SU-DHL-6 (cell line): ENCODE measurements around the gene KLK15.

Experiments used
- H2AFZ ChIP-seq: fragments of 200-600 bp; sonication (generic); 2 replicates; pipeline ENCODE4 v1.6.1; 2014; ENCODE audit warnings: low read depth, mild to moderate bottlenecking, moderate library complexity, mixed read lengths, antibody characterized with exemption, low read length; ENCODE audit not compliant: severe bottlenecking
- H3F3A ChIP-seq: fragments of 200-600 bp; shearing (Covaris generic); 2 replicates; pipeline ENCODE4 v1.6.0; 2016; ENCODE audit warnings: antibody characterized with exemption, mild to moderate bottlenecking; ENCODE audit not compliant: insufficient read depth
- H3K27ac ChIP-seq: fragments of 200-600 bp; sonication (generic); 2 replicates; pipeline ENCODE4 v1.5.1; 2016; ENCODE audit warnings: low read depth, mild to moderate bottlenecking, low read length, moderate library complexity, mixed read lengths
- H3K27me3 ChIP-seq: fragments of 200-600 bp; sonication (generic), shearing (Covaris generic); 2 replicates; pipeline ENCODE4 v1.6.0; 2014; ENCODE audit warnings: mild to moderate bottlenecking, low read length
- H3K36me3 ChIP-seq: fragments of 200-600 bp; sonication (generic); 2 replicates; pipeline ENCODE4 v1.6.1; 2014; ENCODE audit warnings: mild to moderate bottlenecking, low read length, mixed read lengths
- H3K4me2 ChIP-seq: fragments of 300-600, 200-600 bp; shearing (Covaris generic), sonication (generic); 2 replicates; pipeline ENCODE4 v1.6.0; 2014; ENCODE audit warnings: low read length, low read depth, mild to moderate bottlenecking; ENCODE audit not compliant: poor library complexity, severe bottlenecking
- H3K4me3 ChIP-seq: fragments of 200-600 bp; sonication (generic); 2 replicates; pipeline ENCODE4 v1.5.1; 2014; ENCODE audit warnings: antibody characterized with exemption, low read length, mild to moderate bottlenecking, mixed read lengths; ENCODE audit not compliant: insufficient read depth, poor library complexity, severe bottlenecking
- H3K79me2 ChIP-seq: fragments of 200-600 bp; sonication (generic); 2 replicates; pipeline ENCODE4 v1.6.1; 2014; ENCODE audit warnings: mild to moderate bottlenecking, low read length, moderate library complexity; ENCODE audit not compliant: insufficient read depth
- H3K9ac ChIP-seq: fragments of 200-600 bp; sonication (generic); 2 replicates; pipeline ENCODE4 v1.7.0; 2014; ENCODE audit warnings: mild to moderate bottlenecking, low read length
- H3K9me2 ChIP-seq: fragments of 200-600 bp; sonication (generic); replicated peaks from 2 replicates; pipeline ENCODE4 v1.6.1; 2014; ENCODE audit warnings: low read length; ENCODE audit not compliant: insufficient read depth
- H3K9me3 ChIP-seq: fragments of 200-600 bp; sonication (generic); 2 replicates; pipeline ENCODE4 v1.6.1; 2014; ENCODE audit warnings: low read length, mixed read lengths; ENCODE audit not compliant: insufficient read depth
- H4K20me1 ChIP-seq: fragments of 200-600 bp; sonication (generic); 2 replicates; pipeline ENCODE4 v1.6.1; 2014; ENCODE audit warnings: low read depth, mild to moderate bottlenecking, antibody characterized with exemption, low read length, moderate library complexity, mixed read lengths
- EZH2phosphoT487 ChIP-seq: fragments of 200-600 bp; sonication (generic), shearing (Covaris generic); conservative IDR thresholded peaks from 2 replicates; pipeline ENCODE4 v1.6.1; 2018; ENCODE audit warnings: mild to moderate bottlenecking, antibody characterized with exemption, low read length, moderate library complexity, mixed read lengths
- TF ChIP-seq, protein P1 (sequence below): fragments of 200-600 bp; sonication (generic); IDR thresholded peaks from one replicate; pipeline ENCODE4 v1.5.1; 2017; ENCODE audit warnings: antibody characterized with exemption, mild to moderate bottlenecking, low read length, moderate library complexity; ENCODE audit not compliant: insufficient read depth, poor library complexity, severe bottlenecking

KLK15 gene

DNA sequence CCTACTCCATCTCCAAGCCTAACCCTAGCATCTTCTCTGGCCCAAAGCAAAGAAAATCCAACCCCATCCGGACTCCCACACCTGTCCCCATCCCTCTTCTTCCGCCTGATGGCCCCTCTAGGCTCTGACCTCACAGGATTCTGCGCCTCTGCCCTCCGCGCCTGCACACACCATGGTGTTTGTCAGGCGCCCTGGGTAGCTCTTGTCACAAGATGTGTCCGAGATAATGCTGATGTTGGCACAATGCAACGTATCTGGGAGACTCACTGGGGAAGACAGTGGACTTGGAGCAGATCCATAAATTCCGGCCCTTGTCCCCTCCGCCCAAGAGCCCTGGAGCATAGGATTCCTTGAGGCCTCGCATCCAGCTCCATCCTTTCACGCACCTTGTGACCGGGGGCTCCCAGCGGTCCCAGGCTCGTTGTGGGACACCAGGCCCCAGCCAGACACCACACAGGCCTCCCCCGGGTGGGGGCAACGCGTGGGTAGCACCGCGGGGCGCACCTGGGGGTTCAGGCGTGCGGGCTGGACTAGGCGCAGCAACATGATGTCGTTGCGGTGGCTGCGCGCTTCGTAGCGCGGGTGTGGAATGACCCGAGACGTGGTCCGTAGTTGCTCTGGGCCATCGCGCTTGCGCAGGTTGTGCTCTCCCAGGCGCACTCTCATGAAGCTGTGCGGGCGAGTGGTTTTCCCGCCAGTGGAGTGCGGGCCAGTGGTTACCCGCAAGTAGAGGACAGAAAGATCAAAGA is 6.7 kb downstream of the KLK15 start:
- H3K9me2 ChIP-seq, result no peaks in the 10 kb centered on the region
- no peaks in the 10 kb centered on the region for H3K36me3 ChIP-seq
- TF ChIP-seq EZH2phosphoT487, result no peak
- TF ChIP-seq, protein P1, sequence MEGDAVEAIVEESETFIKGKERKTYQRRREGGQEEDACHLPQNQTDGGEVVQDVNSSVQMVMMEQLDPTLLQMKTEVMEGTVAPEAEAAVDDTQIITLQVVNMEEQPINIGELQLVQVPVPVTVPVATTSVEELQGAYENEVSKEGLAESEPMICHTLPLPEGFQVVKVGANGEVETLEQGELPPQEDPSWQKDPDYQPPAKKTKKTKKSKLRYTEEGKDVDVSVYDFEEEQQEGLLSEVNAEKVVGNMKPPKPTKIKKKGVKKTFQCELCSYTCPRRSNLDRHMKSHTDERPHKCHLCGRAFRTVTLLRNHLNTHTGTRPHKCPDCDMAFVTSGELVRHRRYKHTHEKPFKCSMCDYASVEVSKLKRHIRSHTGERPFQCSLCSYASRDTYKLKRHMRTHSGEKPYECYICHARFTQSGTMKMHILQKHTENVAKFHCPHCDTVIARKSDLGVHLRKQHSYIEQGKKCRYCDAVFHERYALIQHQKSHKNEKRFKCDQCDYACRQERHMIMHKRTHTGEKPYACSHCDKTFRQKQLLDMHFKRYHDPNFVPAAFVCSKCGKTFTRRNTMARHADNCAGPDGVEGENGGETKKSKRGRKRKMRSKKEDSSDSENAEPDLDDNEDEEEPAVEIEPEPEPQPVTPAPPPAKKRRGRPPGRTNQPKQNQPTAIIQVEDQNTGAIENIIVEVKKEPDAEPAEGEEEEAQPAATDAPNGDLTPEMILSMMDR, result no peak
- H3K79me2 ChIP-seq, result no peaks in the 10 kb centered on the region
- H3K9ac ChIP-seq, result no peak overlapping the region
- H3K27ac ChIP-seq, result no peak overlapping the region
- no peak overlapping the region for H3K4me3 ChIP-seq
- no peaks in the 10 kb centered on the region for H3F3A ChIP-seq
- H3K9me3 ChIP-seq, result no peaks in the 10 kb centered on the region
- H3K27me3 ChIP-seq, result no peaks in the 10 kb centered on the region
- no peaks in the 10 kb centered on the region for H4K20me1 ChIP-seq
- no peak overlapping the region for H2AFZ ChIP-seq
- H3K4me2 ChIP-seq, result no peak overlapping the region

DNA sequence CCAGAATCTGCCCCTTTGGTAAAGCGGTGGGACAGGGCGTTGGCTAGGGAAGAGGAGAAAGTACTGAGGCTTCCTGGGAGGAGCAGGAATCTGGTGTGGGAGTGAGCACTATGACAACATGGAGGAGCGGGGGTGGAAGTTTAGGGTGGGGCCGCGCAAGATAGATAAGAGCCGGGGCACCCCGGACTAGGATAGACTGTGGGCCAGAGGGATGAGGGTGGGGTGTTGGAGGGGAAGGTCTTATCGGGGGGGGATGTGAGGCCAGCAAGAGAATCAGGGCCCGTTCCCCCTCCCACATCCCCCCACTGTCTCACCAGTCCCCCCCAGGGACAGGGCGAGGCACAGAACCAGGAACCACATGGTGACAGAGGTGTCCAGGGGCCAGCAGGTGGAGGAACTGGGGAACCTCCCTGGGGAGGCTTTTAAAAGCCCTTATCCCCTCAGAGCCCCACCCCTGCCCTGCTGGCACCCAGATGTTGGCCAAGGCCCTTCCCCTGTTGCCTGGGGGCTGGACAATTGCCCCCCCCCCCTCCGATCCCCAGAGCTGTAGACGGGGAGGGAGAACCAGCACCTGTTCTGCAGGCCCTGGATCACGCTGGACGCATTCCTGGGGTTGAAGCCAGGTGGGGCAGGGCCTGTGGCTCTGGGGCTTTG is 9.9 kb downstream of the KLK15 start, which contains the start of gene KLK1:
KLK1 (minus strand) TSS at position 399 of the 654 bp plus-strand sequence; CDS start at position 360, 39 bp downstream.
- no peaks in the 10 kb centered on the region for H3K9me2 ChIP-seq
- no peak within 1 kb of the TSS for H3K4me2 ChIP-seq
- H3K79me2 ChIP-seq, result no peaks in the 10 kb centered on the region
- H4K20me1 ChIP-seq, result no peaks in the 10 kb centered on the region
- H3K9ac ChIP-seq, result no peak within 1 kb of the TSS
- H3K36me3 ChIP-seq, result no peaks in the 10 kb centered on the region
- no peak for TF ChIP-seq EZH2phosphoT487
- TF ChIP-seq, protein P1, result no peak
- H3K27ac ChIP-seq, result no peak within 1 kb of the TSS
- H3F3A ChIP-seq, result no peaks in the 10 kb centered on the region
- H3K4me3 ChIP-seq, result no peak within 1 kb of the TSS
- H3K27me3 ChIP-seq, result no peaks in the 10 kb centered on the region
- no peak within 1 kb of the TSS for H2AFZ ChIP-seq
- no peaks in the 10 kb centered on the region for H3K9me3 ChIP-seq

DNA sequence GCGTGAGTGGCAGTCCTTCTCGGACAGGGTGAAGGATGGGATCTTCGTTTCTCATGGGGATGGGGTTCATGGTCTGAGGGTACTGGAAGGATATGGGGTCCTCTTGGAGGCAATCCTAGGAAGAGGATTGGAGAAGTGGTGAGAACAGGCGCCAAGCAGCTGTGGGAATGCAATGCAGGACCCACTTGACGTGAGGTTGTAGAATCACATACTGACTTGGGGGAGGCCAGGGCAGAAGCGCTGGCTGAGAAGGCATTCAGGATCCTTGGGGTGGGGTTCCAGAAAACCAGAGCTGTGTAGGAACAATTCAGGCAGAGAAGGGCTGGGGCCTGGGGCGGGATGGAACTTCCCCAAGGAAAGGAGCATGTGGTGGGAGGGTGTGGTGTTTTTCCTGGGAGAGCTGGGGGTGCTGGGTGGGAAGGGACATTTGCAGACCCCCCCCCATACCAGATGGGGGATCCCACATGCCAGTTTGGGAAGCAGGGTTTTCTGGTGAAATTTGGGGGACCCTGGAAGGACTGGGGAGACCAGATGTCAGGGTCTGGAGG is 10.6 kb downstream of the KLK15 start:
- no peak overlapping the region for H3K4me3 ChIP-seq
- H3K36me3 ChIP-seq, result no peaks in the 10 kb centered on the region
- H3F3A ChIP-seq, result no peaks in the 10 kb centered on the region
- H2AFZ ChIP-seq, result no peak overlapping the region
- no peaks in the 10 kb centered on the region for H3K27me3 ChIP-seq
- no peak overlapping the region for H3K9ac ChIP-seq
- TF ChIP-seq, protein P1, result no peak
- no peak for TF ChIP-seq EZH2phosphoT487
- H3K9me3 ChIP-seq, result no peaks in the 10 kb centered on the region
- no peak overlapping the region for H3K27ac ChIP-seq
- H3K4me2 ChIP-seq, result no peak overlapping the region
- no peaks in the 10 kb centered on the region for H4K20me1 ChIP-seq
- no peaks in the 10 kb centered on the region for H3K79me2 ChIP-seq
- no peaks in the 10 kb centered on the region for H3K9me2 ChIP-seq
